ENCODE measurements around the gene APLP1.

- TF ChIP-seq CTCF (IDR thresholded peaks at IDR 0.05) (no peak), POLR2AphosphoS5 (IDR thresholded peaks at IDR 0.05) (no peak)
Measured at GRCh38 chr19:35898499-35898809, 30.1 kb downstream of the APLP1 start.

Measured in suprapubic skin (tissue), 3 donors.